ENCODE results near the gene ZFYVE9. TPM values are rescaled to one million over a fixed set of nuclear protein-coding genes. Genes with fewer than 3 reads are reported as not detected.

The ZFYVE9 gene
- total RNA-seq, 4 donors from 2014 or later = 29.5 to 60.4 (median 33.2) TPM

- no peak for DNase-seq (ENCODE audit: low spot score in 2 of 2)
- no peak overlapping the region for H3K27ac ChIP-seq
- no peaks in the 10 kb centered on the region for H3K27me3 ChIP-seq
- 90% methylated on average over 8 of the region's 8 CpGs for WGBS
- no peaks in the 10 kb centered on the region for H3K9me3 ChIP-seq
- no peak overlapping the region for H3K4me3 ChIP-seq
- TF ChIP-seq CTCF (IDR thresholded peaks at IDR 0.05) (no peak), POLR2AphosphoS5 (IDR thresholded peaks at IDR 0.05) (no peak), EP300 (IDR thresholded peaks at IDR 0.05) (no peak), POLR2A (IDR thresholded peaks at IDR 0.05) (no peak)
- peaks cover 98% of the 10 kb centered on the region for H3K36me3 ChIP-seq
- H3K4me1 ChIP-seq = no peaks in the 10 kb centered on the region
Observed at GRCh38 chr1:52355436-52355835, 213.5 kb downstream of the ZFYVE9 start.

GRCh38 chr1:52355847-52356505, 214.1 kb downstream of the ZFYVE9 start:
- 87% methylated on average over 11 of the region's 11 CpGs for WGBS
- no peak overlapping the region for H3K27ac ChIP-seq
- H3K9me3 ChIP-seq = no peaks in the 10 kb centered on the region
- no peaks in the 10 kb centered on the region for H3K27me3 ChIP-seq
- H3K36me3 ChIP-seq = peaks cover 98% of the 10 kb centered on the region
- TF ChIP-seq POLR2A (IDR thresholded peaks at IDR 0.05) = no peak
- no peak for TF ChIP-seq EP300 (IDR thresholded peaks at IDR 0.05)
- no peak for TF ChIP-seq CTCF (IDR thresholded peaks at IDR 0.05)
- no peak for TF ChIP-seq POLR2AphosphoS5 (IDR thresholded peaks at IDR 0.05)
- DNase-seq (ENCODE audit: low spot score in 2 of 2) = no peak
- H3K4me1 ChIP-seq = no peaks in the 10 kb centered on the region
- no peak overlapping the region for H3K4me3 ChIP-seq

GRCh38 chr1:52356818-52357355, 215.0 kb downstream of the ZFYVE9 start:
- H3K27me3 ChIP-seq = no peaks in the 10 kb centered on the region

GRCh38 chr1:52357397-52357796, 215.5 kb downstream of the ZFYVE9 start:
- H3K4me1 ChIP-seq = no peaks in the 10 kb centered on the region
- H3K9me3 ChIP-seq = no peaks in the 10 kb centered on the region
- no peak overlapping the region for H3K4me3 ChIP-seq
- H3K36me3 ChIP-seq = peaks cover 100% of the 10 kb centered on the region
- no CpG with 5 or more reads among the region's 9 CpGs for WGBS
- TF ChIP-seq POLR2AphosphoS5 (IDR thresholded peaks at IDR 0.05) (no peak), CTCF (IDR thresholded peaks at IDR 0.05) (no peak), EP300 (IDR thresholded peaks at IDR 0.05) (no peak), POLR2A (IDR thresholded peaks at IDR 0.05) (no peak)
- DNase-seq (ENCODE audit: low spot score in 2 of 2) = no peak
- no peak overlapping the region for H3K27ac ChIP-seq
- H3K27me3 ChIP-seq = no peaks in the 10 kb centered on the region

More at GRCh38 chr1:52356818-52357355, 215.0 kb downstream of the ZFYVE9 start:
- TF ChIP-seq POLR2AphosphoS5 (IDR thresholded peaks at IDR 0.05) (no peak), CTCF (IDR thresholded peaks at IDR 0.05) (no peak), POLR2A (IDR thresholded peaks at IDR 0.05) (no peak), EP300 (IDR thresholded peaks at IDR 0.05) (no peak)
- Histone ChIP-seq H3K36me3 (peaks cover 100% of the 10 kb centered on the region), H3K4me1 (no peaks in the 10 kb centered on the region), H3K9me3 (no peaks in the 10 kb centered on the region), H3K27ac (no peak overlapping the region), H3K4me3 (no peak overlapping the region)
- DNase-seq (ENCODE audit: low spot score in 2 of 2) = no peak
- WGBS = 89% methylated on average over 8 of the region's 8 CpGs

GRCh38 chr1:52358851-52359497, 217.1 kb downstream of the ZFYVE9 start:
- peaks cover 1% of the 10 kb centered on the region for H3K4me1 ChIP-seq
- no peak for DNase-seq (ENCODE audit: low spot score in 2 of 2)
- H3K27me3 ChIP-seq = no peaks in the 10 kb centered on the region
- 94% methylated on average over 15 of the region's 18 CpGs for WGBS
- no peak overlapping the region for H3K27ac ChIP-seq
- peaks cover 90% of the 10 kb centered on the region for H3K36me3 ChIP-seq
- TF ChIP-seq CTCF (IDR thresholded peaks at IDR 0.05) = no peak
- no peak for TF ChIP-seq POLR2A (IDR thresholded peaks at IDR 0.05)
- TF ChIP-seq EP300 (IDR thresholded peaks at IDR 0.05) = no peak
- no peak for TF ChIP-seq POLR2AphosphoS5 (IDR thresholded peaks at IDR 0.05)
- no peaks in the 10 kb centered on the region for H3K9me3 ChIP-seq
- no peak overlapping the region for H3K4me3 ChIP-seq

Data from suprapubic skin (tissue), 4 donors.